Glomerular endothelial cell (primary cell): ENCODE results near the gene ZNF681. TPM values are rescaled to one million over a fixed set of nuclear protein-coding genes. Genes with fewer than 3 reads are reported as not detected.
"Not testable (repeated sequence)": the region's sequence is repeated elsewhere in the genome, so short reads cannot be mapped to it uniquely, and the experiment has no call there.

Source experiments
- DNase-seq: peaks from one replicate; pipeline ENCODE4 v3.0.0-alpha.2; 2011; ENCODE audit warnings: low read depth, low spot score; ENCODE audit errors: extremely low read depth
- total RNA-seq: library from RNA; depleted of rRNA; stranded (reverse); fragments of >200 nt; gene quantifications from 2 replicates; pipeline ENCODE4 v1.2.3, GENCODE V29; 2015

ZNF681 gene
- 1.2 and 1.6 TPM in 2 replicates for total RNA-seq

DNA sequence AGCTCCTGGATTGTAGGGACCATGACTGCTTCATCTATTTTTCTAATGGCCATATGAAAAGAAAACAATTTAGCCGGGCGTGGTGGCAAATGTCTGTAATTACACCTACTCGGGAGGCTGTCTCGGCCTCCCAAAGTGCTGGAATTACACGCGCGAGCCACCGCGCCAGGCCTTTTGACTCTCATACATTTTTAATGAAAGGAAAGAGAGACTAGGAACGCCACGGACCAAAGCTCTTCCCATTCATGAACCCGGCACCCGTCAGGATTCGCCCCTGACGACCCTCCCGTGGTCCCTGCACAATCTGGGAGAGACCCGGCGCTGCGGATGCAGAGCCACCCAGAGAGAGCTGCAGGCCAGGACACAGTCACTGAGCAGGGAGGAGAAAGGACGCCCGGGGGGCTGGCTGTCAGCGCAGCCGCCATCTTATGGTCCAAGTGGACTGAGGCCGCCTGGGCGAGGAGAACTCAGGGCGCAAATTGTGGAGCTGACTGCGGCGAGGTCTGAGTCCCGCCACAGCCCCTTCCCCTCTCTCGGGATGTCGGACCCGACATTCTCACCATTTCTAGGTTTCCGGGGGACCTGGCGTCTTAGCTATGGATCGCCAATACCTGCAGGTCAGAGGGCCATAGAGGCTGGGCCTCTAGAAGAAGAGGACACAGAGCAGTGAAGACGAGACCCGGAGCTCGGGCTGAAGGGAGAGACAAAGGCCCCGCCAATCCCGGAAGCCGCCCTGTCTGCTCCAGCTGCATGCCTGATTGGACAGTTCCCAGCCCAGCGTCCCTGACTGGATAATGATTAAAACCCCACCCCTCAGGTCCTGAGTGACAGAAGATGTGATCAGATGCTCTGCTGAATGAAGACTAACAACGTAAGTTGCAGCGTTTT is at the start of gene ZNF681:
ZNF681 (minus strand) TSS at position 705 of the 888 bp plus-strand sequence; CDS start at position 563, 142 bp downstream.
- DNase-seq = peak; percentile 57

DNA sequence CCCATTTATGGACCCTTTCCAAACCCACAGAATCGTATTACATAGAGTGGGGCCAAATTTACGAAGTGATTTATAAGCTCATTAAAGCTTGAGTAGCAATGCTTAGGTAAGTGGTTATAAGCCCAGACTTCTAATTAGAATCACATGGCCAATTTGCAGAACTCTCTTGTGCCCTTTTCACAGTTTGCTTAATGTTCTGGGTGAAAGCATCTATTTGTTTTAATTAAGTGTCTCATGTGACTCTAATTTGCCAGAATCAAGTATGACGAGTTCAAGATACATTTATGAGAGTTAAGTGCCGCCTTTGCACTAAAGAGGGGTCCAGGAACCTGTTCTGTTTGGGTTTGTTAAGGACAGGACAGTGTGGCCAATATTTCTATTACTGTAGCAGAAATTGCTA is 46.0 kb upstream of the ZNF681 start:
- no peak for DNase-seq

DNA sequence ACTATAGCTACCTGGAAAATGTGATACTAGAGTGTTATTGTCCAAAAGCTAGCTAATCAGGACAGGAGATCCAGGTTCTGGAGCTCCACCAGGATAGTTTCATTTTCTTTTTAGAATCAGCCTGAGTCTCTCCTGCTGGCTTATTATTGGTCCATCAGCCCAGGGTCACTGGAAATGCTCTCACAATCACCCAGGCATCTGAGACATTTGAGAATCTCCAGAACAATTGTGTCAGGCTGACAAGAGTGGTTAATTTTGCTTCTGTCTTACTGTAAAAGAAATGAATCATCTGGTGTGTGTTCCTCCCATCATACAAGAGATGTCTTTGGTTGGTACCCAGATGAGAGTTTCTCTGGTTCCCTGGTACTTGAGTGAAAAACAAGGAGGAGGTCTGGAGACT is 43.6 kb upstream of the ZNF681 start:
- no peak for DNase-seq

DNA sequence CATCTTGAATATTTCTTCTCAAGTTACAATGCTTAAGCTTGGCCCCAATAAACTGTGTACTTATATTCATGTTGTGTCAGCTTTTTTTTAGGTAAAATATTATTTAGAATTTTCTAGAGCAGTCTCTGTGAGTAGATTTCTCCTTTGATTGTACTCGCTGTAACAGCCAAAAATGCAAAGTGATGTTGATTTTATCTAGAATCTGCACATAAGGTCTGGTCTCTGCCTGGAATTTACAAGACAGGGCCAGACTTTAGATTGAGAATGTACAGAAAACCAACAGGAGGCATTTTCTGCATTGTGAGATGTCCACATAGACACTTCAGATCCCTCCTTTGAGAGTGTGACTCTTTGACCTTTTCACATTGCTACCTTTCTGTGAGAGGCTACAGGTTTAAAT is 43.1 kb upstream of the ZNF681 start:
- DNase-seq = no peak

DNA sequence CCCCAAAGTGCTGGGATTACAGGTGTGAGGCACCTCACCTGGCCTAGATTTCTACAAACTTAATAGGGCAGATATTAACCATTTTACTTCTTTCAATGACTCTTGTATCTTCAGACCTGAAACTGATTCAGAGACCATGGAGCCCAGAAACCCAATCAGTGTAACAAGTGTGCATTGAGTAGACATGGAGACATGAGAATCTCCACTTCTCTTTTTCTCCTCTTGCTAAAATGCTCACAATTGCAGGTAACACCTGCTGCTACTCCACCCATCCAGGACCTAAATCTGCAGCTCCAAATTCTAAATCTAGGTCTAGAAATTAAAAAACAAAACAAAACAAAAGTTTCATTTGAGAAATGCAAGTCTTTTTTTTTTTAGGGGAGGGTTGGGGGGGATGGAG is 42.2 kb upstream of the ZNF681 start:
- DNase-seq = no peak

DNA sequence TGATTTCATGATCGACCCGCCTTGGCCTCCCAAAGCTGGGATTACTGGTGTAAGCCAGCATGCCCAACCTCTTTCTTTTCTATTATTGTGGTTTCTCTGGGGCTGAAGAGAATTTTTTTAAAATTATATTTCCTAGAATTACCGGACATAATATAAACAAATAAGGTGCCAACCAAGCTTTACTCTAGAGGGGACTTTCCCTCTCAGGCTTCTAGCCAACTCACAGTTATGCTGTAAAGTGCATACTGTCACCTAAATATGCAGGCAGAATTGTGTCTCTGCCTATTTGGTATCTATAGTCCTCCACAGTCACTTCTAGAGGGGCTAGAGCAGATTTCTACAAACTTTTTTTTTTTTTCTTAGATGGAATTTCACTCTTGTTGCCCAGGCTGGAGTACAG is 41.6 kb upstream of the ZNF681 start:
- no peak for DNase-seq

DNA sequence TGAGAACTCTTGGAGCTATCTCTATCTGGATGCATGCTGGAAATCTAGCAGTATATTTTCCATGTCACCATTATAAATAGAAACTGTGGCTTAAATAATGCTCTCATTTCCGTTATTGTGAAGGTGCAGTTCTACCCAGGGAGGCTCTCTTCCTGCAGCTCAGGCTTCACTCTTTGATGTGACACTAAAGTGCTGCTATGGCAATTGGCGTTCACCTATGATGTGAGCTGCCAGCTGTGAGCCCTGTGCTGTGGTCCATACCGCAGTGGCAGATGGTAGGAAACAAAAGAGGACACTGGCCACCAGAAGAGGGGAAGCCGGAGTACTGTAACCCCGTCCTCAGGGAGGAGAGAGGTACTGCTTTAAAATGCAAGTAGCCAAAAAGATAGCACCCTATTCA is 40.6 kb upstream of the ZNF681 start:
- DNase-seq = no peak

DNA sequence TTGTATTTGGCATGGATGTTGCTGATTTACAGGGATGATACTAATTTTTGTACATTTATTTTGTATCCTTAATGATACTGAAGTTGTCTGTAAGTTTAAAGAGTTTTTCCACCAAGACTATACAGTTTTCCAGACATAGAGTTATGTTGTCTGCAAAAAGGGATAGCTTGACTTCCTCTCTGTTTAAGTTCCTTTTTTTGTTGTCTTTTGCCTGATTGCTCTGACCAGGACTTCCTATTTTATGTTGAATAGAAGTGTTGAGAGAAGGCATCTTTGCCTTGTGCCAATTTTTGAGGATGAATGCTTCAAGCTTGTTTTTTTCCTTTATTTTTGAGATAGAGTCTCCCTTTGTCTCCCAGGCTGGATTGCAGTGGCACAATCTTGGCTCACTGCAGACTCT is 36.8 kb upstream of the ZNF681 start:
- no peak for DNase-seq

DNA sequence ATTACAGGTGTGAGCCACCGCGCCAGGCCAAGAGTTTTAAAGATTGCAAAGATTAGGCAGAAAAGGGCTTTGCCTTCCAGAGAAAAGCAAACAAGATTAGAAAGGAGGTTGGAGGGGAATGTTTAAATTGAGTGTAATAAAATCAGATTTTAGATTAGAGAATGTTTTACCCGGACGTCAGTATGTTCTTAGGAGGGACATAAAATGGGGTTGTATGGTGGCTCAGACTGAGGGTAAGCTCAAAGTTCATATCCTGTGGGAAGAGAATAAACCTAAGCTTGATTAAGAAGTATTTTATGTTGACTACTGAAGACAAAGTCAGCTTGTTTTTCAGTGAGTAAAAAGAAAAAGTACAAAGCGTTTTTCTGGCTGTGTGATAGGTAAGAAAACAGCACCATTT is 34.1 kb upstream of the ZNF681 start:
- DNase-seq = no peak

DNA sequence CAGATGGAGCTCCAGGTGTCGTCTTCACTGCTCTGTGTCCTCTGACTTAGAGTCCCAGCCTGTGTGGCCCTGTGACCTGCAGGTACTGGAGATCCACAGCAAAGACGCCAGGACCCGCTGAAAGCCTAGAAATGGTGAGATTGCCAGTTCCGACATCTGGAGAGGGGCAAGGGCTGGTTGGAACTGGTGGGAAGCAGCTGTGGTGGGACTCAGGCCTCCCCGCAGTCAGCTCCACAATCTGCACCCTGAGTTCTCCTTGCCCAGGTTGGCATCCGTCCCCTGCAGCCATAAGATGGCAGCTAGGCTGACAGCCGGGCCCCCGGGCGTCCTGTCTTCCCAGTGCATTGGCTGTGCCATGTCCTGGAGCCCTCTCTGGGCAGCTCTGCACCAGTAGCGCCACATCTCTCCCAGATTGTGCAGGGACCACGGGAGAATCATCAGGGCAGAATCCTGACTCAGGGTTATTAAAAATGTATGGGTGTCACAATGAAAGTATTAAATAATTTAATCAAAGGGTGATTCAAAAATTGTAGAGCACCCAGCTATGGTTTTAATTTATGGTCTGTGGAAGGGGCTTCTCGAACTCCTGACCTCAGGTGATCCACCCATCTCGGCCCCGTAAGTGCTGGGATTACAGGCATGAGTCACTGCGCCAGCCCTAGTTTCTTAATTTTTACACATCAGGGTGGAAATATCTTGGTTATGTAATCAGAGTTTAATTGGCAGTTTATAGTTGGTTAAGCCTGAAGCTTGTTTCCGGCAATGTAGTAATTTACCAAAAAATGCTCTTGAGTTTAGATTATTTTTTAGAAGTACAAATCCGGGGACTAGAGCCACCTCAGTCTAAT is 32.2 kb upstream of the ZNF681 start:
- DNase-seq = no peak

DNA sequence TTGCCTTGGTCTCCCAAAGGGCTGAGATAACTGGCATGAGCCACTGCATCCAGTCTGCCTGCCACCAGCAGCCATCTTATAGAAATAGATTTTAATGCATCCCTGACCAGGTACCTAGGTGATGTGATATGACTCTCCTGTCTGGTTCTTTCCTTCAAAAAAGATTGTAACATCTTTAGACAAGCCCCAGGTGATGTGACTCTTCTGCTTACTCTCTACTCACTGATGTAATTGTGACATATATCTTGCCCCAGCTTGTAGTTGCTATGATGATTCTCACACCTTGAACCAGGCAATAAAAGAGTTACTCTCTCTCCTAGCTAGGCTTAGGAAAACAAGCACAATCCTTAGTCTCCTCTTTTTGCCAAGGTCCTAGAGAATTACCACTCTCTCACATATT is 30.6 kb upstream of the ZNF681 start:
- no peak for DNase-seq

DNA sequence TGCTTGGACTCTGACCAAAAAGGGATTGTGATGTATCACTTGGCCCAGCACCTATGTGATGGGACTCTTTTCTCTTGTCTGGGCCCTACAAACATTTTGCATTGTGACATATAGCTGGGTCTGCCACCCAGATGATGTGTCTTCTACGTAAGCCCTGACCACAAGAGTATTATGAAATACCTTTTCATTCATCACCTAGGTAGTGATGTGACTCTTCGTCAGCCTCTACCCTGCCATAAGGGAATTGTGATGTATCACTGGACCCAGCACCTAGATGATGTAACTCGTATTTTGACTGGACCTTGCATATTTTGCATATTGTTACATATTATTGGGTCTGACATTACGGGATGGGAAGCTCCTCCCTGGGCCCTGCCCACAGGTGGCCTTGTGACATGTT is 29.7 kb upstream of the ZNF681 start:
- DNase-seq = no peak

DNA sequence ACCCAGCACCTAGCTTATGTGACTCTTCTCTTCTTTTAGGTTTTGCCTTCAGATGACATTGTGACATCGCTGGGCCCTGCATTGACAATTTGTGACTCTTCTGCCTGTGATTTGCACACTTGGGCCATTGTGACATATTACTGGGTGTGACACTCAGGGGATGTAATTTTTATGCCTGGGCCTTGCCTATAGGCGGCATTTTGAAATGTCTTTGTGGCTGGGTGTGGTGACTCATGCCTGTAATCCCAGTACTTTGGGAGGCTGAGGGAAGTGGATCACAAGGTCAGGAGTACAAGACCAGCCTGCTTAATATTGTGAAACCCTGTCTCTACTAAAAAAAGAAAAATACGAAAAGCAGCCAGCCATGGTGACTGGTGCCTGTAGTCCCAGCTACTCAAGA is 28.4 kb upstream of the ZNF681 start:
- no peak for DNase-seq

DNA sequence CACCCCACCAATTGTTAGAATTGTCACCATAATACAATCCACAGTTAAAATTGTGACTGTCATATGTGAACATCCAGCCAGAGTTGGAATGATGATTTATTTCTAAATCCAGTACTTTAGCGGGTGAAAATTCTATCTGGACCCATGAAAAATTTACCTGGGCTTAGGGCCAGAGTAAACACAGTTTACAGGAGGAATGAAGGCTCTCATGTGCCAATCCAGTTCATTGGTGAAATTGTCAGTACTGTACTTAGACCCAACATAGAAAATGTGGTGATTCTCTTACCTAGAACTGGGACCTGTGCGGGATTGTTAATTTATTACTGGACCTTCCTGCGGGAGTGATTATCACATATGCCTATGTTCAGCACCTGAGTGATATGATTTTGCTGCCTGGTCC is 27.3 kb upstream of the ZNF681 start:
- DNase-seq = no peak

DNA sequence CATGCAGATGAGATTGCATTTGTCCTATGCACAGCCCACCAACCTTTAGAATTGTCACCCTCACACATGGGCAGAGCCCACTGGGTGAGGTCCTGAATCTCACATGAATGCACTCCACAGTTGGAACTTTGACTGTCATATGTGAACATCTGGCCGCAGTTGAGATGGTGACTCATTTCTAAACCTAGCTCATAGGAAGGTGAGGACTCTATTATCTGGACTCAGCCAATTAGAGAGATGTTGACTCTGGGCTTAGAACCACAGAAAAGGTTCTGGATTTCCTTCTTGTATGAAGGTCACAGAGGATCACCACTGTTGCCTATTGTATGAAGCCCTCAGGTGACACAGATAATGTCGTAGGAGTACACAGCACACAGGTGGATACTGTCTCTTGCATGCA is 25.6 kb upstream of the ZNF681 start:
- no peak for DNase-seq

DNA sequence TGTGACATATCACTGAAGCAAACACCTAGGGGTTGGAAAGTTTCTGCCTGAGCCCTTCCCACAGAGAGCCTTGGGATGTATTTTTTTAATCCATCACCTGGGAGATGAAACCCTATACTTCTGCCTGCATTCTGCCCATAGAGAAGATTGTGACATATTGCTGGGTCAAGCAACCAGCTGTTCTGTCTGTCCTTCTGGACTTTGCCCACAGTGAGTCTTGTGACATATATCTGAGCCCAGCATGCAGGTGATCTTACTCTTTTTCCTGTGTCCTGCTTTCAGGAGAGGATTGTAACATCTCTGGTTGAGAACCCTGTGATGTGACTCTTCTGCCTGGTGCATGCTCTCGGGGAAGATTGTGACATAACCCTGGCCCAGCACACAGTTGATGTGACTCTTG is 24.9 kb upstream of the ZNF681 start:
- DNase-seq = no peak

DNA sequence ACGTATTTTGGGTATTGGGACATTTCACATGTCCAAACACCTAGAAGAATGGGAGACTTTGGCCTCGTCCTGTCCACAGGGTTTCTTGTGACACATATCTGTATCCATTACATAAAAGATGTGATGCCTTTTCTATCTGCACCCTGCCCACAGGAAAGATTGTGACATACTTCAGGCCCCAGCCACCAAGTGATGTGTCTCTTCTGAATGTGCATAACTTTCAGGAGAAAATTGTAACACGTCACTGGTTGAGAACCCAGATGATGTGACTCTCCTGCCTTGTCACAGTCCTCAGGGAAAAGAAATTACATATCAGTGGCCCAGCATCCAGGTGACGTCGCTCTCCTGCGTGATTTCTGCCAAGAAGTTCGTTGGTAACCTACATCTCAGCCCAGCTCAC is 21.0 kb upstream of the ZNF681 start:
- no peak for DNase-seq

DNA sequence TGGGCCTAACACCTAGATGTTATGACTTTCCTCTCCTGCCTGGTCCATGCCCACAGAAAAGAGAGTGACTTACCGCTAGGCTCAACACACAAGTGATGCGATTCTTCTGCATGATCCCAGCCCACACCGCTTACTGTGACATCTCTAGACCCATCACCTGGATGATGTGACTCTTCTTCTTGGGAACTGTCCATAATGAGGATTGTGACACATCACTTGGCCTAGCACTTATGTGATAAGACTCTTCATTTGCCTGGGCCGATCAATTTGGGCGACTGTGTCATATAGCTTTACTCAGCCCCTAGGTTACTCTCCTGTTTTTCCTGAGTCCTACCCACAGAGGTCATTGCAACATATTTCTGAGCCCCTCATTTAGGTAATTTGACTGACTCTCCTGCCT is 19.9 kb upstream of the ZNF681 start:
- no peak for DNase-seq

DNA sequence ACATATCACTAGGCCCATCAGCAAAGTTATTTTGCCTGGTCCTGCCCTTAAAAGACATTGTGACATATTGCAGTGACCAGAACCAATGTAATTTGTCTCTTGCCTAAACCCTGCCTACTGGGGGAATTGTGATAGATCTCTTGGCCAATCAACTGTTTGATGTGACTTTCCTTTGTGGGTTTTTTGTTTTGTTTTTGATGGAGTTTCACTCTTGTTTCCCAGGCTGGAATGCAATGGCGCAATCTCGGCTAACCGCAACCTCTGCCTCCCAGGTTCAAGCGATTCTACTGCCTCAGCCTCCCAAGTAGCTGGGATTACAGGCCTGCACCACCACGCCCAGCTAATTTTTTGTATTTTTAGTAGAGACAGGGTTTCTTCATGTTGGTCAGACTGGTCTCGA is 19.3 kb upstream of the ZNF681 start:
- not testable (repeated sequence) for DNase-seq

DNA sequence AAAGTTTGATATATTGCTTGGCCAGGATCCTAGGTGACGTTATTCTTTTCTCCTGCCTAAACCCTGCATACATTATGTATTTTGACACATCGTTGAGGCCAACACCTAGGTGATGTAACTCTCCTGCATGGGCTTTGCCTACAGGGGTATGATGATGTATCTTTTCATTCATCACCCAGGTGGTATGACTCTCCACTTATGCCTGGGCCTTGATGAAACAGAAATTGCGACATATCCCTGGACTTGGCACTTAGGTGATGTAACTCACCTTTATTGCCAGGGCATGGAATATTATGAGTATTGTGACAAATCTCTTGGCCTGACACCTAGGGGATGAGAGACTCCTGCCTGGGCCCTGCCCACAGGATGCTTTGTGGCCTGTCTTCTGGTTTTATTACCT is 18.5 kb upstream of the ZNF681 start:
- DNase-seq = no peak

DNA sequence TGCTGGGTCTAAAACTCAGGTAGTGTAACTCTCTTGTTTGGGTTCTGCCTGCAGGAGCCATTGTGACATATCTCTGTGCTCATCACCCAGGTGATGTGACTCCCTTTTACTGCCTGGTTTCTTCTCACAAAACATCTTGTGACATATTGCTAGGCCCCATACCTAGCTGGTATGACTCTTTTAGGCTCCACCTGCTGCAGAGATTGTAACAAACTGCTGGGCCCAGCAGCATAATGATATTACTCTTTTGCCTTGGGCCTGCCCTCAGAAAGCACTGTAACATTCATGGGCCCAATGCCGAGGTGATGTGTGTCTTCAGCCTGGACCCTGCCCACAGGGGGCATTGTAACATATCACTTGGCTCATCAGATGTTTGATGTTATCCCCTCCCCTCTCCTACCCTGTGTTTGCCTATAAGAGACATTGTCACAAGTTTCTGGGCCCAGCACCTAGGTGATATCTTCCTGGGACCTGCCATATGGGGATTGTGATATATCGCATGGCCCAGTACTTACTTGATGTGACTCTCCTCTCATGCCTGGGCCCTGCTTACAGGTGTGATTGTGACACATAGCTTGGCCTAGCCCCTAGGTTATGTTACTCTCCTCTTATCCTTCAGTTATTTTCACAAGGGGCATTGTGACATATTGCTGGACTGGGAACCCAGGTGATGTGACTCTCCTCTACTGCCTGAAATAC is 18.0 kb upstream of the ZNF681 start:
- DNase-seq = no peak
